Gastrocnemius medialis (tissue), 4 donors: Measurements from ENCODE around the gene HMCN2.

Experiments used
- CTCF ChIP-seq, 5 experiments: fragments of 450-650 bp in 3 of 5; fragments of 200-600 bp in 2 of 5; sonication (generic) in 2 of 5; IDR thresholded peaks in 4 of 5; conservative IDR thresholded peaks in 1 of 5; 1 replicate in 4 of 5; 2 replicates in 1 of 5; pipeline ENCODE4 v1.5.1; 2016 to 2019; ENCODE audit warnings: antibody characterized with exemption in 5 of 5, mild to moderate bottlenecking in 3 of 5, moderate library complexity in 3 of 5
- POLR2A ChIP-seq, 2 donors: fragments of 450-650 bp; IDR thresholded peaks; one replicate each; pipeline ENCODE4 v1.6.1; 2017; ENCODE audit warnings: antibody characterized with exemption in 2 of 2, mild to moderate bottlenecking in 2 of 2, moderate library complexity in 2 of 2

GRCh38 chr9:130360672-130361071, 95.1 kb downstream of the HMCN2 start:
- TF ChIP-seq POLR2A (IDR thresholded peaks at IDR 0.05) (no peak), CTCF (IDR thresholded peaks at IDR 0.05 in 4 of 5, conservative IDR thresholded peaks at IDR 0.05 in 1 of 5) (no peak)
